GM18507 (cell line): ENCODE measurements around the gene EDDM13.
"Not testable (repeated sequence)": the region's sequence is repeated elsewhere in the genome, so short reads cannot be mapped to it uniquely, and the experiment has no call there.

Source experiments
- DNase-seq: peaks from one replicate; pipeline ENCODE4 v3.0.0; 2011; ENCODE audit warnings: low read depth; ENCODE audit not compliant: insufficient read length; ENCODE audit errors: extremely low spot score
- FAIRE-seq: peaks from 2 replicates; lab custom pipeline; 2011; peaks lifted over from hg19 to GRCh38; lab: Jason Lieb, UNC

EDDM13 gene

GRCh38 chr19:56272161-56272798, at the start of gene EDDM13:
Gene EDDM13 (plus strand): TSS chr19:56272748. CDS start chr19:56272835, 87 bp downstream.
- FAIRE-seq = no peak
- no peak for DNase-seq

- FAIRE-seq (no peak), DNase-seq (no peak)
These were observed 49.6 kb upstream of the EDDM13 start for GRCh38 chr19:56222901-56223300.

GRCh38 chr19:56223481-56223880, 49.1 kb upstream of the EDDM13 start:
- FAIRE-seq = no peak

GRCh38 chr19:56245121-56245740, 27.3 kb upstream of the EDDM13 start:
- DNase-seq (no peak), FAIRE-seq (no peak)

More at GRCh38 chr19:56223481-56223880, 49.1 kb upstream of the EDDM13 start:
- DNase-seq = no peak

GRCh38 chr19:56245764-56246163, 26.8 kb upstream of the EDDM13 start:
- not testable (repeated sequence) for DNase-seq, FAIRE-seq

GRCh38 chr19:56248736-56249338, 23.7 kb upstream of the EDDM13 start:
- FAIRE-seq, DNase-seq: not testable (repeated sequence)

- peak; percentile 23 for DNase-seq
- FAIRE-seq = no peak
These were observed 19.7 kb upstream of the EDDM13 start for GRCh38 chr19:56252699-56253422.

- peak; percentile 8 for DNase-seq
- peak; percentile 31 for FAIRE-seq
These were observed 18.8 kb upstream of the EDDM13 start for GRCh38 chr19:56253737-56254136.

GRCh38 chr19:56258272-56258671, 14.3 kb upstream of the EDDM13 start:
- DNase-seq (no peak), FAIRE-seq (no peak)

- DNase-seq (no peak), FAIRE-seq (no peak)
These were observed 11.4 kb upstream of the EDDM13 start for GRCh38 chr19:56261145-56261544.

GRCh38 chr19:56261932-56262331, 10.6 kb upstream of the EDDM13 start:
- FAIRE-seq, DNase-seq: not testable (repeated sequence)

- FAIRE-seq = no peak
- no peak for DNase-seq
These were observed 9.2 kb upstream of the EDDM13 start for GRCh38 chr19:56263319-56263718.

- DNase-seq (no peak), FAIRE-seq (no peak)
These were observed 6.5 kb upstream of the EDDM13 start for GRCh38 chr19:56266051-56266450.

GRCh38 chr19:56269348-56269747, 3.2 kb upstream of the EDDM13 start:
- DNase-seq (no peak), FAIRE-seq (no peak)

GRCh38 chr19:56270676-56271075, 1.9 kb upstream of the EDDM13 start:
- DNase-seq (no peak), FAIRE-seq (no peak)

- FAIRE-seq = no peak
These were observed 1.4 kb upstream of the EDDM13 start for GRCh38 chr19:56271151-56271550.

GRCh38 chr19:56273563-56274117, 1.1 kb downstream of the EDDM13 start:
- FAIRE-seq (no peak), DNase-seq (no peak)

More at GRCh38 chr19:56271151-56271550, 1.4 kb upstream of the EDDM13 start:
- DNase-seq = no peak

GRCh38 chr19:56282809-56283208, 10.3 kb downstream of the EDDM13 start:
- no peak for FAIRE-seq
- no peak for DNase-seq

GRCh38 chr19:56284746-56285145, 12.2 kb downstream of the EDDM13 start:
- FAIRE-seq = no peak
- no peak for DNase-seq

GRCh38 chr19:56290104-56290503, 17.6 kb downstream of the EDDM13 start:
- FAIRE-seq = no peak
- no peak for DNase-seq
